T-helper 1 cell treated with Interleukin-12 subunit alpha and Interleukin-12 subunit beta and Interleukin-4 antibody, amounts not matched to agents 30 μg/mL and 1 μg/mL, for 36 hours (primary cell): ENCODE measurements around the gene SEL1L3.

Source experiments
- H3K27ac Mint-ChIP-seq: one replicate; pipeline ENCODE4 v1.8.0; 2021; ENCODE audit warnings: mild to moderate bottlenecking, mixed read lengths
- H3K27me3 Mint-ChIP-seq: one replicate; pipeline ENCODE4 v1.8.0; 2021; ENCODE audit warnings: low read depth, mixed read lengths
- H3K36me3 Mint-ChIP-seq: one replicate; pipeline ENCODE4 v1.8.0; 2021; ENCODE audit warnings: low read depth, mixed read lengths
- H3K4me1 Mint-ChIP-seq: one replicate; pipeline ENCODE4 v1.8.0; 2021; ENCODE audit warnings: low read depth, mixed read lengths
- H3K4me3 Mint-ChIP-seq: one replicate; pipeline ENCODE4 v1.8.0; 2021; ENCODE audit warnings: mild to moderate bottlenecking, moderate library complexity, mixed read lengths
- H3K9me3 Mint-ChIP-seq: one replicate; pipeline ENCODE4 v1.8.0; 2021; ENCODE audit warnings: mixed read lengths

SEL1L3 gene

DNA sequence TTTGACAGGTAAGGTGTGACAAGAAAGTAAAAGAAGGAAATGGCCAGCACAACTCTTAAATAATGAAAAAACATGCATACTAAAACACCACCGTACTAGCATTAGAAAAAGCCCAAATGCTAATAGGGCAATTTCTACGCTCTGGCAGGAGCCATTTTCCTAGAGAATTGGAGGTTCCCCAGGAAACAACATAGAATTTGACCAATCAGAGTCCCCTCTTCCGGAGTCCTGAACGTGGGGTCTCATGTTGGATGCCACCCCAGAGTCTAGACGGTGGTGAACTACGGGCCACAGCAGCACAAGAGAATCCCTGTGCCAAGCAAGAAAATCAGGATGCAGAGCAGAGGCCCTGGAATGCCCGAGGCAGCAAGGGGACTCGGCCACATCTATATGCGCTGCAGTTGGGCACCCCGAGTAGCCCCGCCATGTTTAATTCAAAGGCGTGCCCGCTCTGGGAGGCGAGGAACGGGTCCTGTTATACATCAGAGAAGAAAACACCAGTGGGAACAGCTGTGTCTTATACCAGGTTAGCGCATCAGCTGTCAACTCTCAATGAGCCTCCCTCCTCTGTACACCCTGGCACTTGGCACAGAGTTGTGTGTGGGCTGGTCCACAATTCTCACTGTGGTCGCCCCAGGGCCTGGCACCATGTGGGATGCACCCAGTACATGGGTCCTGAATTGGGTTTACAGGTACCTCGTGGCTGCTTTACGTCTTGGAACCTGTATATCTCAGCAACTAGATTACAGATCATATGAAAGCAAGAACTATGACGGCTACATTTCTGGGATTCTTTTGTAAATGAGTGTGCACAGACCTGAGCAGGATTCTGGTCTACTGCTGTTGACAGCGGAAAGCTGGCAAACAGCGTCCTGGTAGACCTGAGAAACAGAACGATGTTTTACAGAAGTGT is 52.1 kb downstream of the SEL1L3 start:
- H3K4me1 Mint-ChIP-seq = no peaks in the 10 kb centered on the region
- no peak overlapping the region for H3K27ac Mint-ChIP-seq
- H3K27me3 Mint-ChIP-seq = no peaks in the 10 kb centered on the region
- no peaks in the 10 kb centered on the region for H3K9me3 Mint-ChIP-seq
- no peak overlapping the region for H3K4me3 Mint-ChIP-seq
- peaks cover 21% of the 10 kb centered on the region for H3K36me3 Mint-ChIP-seq

DNA sequence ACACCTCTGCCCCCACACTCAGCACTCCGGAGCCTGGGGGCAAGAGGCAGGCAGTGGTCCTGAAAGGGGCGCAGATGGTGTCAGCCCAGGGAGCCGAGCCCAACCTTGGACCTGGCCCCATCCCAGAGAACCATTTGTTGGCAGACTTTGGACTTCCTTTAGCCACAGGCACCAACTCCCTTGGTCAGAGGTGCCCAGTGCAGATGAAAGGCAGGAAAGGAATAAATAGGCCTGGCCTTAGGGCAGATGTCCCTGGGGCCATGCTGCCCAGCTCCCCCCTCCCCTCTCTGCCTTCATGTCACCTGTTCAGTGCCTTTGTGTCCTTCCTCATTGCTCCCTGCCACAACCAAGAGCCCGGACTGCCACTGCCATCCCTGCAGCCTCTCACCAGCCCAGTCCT is 52.8 kb downstream of the SEL1L3 start:
- Mint-ChIP-seq H3K36me3 (peaks cover 21% of the 10 kb centered on the region), H3K27ac (no peak overlapping the region), H3K4me3 (no peak overlapping the region), H3K4me1 (no peaks in the 10 kb centered on the region), H3K27me3 (no peaks in the 10 kb centered on the region), H3K9me3 (no peaks in the 10 kb centered on the region)

GRCh38 chr4:25807102-25807728 is 55.6 kb downstream of the SEL1L3 start:
- no peak overlapping the region for H3K4me3 Mint-ChIP-seq
- H3K9me3 Mint-ChIP-seq = no peaks in the 10 kb centered on the region
- H3K27ac Mint-ChIP-seq = no peak overlapping the region
- no peaks in the 10 kb centered on the region for H3K27me3 Mint-ChIP-seq
- peaks cover under 1% of the 10 kb centered on the region for H3K4me1 Mint-ChIP-seq
- H3K36me3 Mint-ChIP-seq = peaks cover 20% of the 10 kb centered on the region

- Mint-ChIP-seq H3K4me3 (no peak overlapping the region), H3K36me3 (peaks cover 20% of the 10 kb centered on the region), H3K27me3 (no peaks in the 10 kb centered on the region), H3K4me1 (peaks cover 2% of the 10 kb centered on the region), H3K27ac (no peak overlapping the region), H3K9me3 (no peaks in the 10 kb centered on the region)
Observed at GRCh38 chr4:25805255-25805860, 57.4 kb downstream of the SEL1L3 start.

DNA sequence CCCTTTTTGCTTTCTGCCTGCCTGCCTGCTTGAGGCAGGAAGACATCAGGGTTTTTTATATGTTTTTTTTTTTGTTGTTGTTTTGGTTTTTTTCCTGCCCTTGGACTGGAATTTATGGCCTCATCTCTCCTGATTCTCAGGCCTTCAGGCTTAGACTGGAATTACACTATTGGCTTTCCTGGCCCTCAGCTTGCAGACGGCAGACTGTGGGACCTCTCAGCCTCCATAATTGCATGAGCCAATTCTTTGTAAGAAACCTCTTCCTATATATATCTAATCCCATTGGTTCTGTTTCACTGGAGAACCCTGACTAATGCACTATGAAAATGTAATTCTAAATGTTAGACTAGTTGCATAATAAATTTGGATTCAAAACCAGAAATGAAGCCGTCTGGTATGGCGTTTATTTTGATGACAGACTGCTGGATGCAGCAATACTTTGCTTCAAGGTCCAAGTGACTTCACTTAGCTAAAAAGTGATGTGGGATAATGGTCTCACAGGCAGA is 59.0 kb downstream of the SEL1L3 start:
- Mint-ChIP-seq H3K9me3 (no peaks in the 10 kb centered on the region), H3K27me3 (no peaks in the 10 kb centered on the region), H3K27ac (no peak overlapping the region), H3K36me3 (peaks cover 30% of the 10 kb centered on the region), H3K4me3 (no peak overlapping the region), H3K4me1 (peaks cover 2% of the 10 kb centered on the region)

DNA sequence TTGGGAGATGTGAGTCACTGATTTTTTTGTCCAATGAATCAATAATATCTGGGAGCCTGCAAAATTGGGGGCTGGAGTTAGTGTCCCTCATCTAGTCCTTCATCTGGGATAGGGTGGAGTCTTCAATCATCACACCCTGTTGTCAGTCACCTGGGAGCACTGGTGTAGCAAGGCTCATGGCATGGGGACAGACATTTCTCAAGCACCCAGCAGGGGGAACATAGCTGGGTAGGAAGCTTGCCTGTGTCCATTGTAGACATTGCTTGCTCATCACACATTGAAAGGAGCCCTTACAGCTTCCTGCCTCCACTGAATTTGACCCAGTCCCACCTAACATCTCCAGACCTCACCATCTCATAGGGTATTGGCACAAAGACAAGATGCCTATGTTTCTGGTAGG is 61.2 kb downstream of the SEL1L3 start:
- Mint-ChIP-seq H3K36me3 (peaks cover 36% of the 10 kb centered on the region), H3K4me3 (no peak overlapping the region)

DNA sequence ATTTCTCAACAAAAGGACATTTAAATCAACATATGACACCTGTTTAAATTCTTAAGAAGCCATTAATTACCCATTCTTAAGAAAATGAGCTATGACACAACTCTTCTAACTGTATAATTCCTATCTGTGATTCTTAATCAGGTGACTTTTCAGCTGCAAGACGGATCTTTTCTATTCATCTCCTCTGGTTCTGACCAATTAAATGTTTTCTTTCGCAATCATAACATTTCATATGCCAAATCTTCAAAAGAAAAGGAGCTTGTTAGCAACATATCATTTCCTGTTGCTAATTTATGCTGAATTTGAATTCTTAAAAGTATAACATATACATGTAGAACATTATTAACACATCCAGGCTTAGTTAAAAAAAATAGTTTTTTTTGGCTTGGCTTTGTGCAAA is 62.5 kb downstream of the SEL1L3 start:
- H3K27ac Mint-ChIP-seq = no peak overlapping the region
- no peaks in the 10 kb centered on the region for H3K27me3 Mint-ChIP-seq
- peaks cover 2% of the 10 kb centered on the region for H3K4me1 Mint-ChIP-seq
- H3K36me3 Mint-ChIP-seq = peaks cover 40% of the 10 kb centered on the region
- H3K4me3 Mint-ChIP-seq = no peak overlapping the region
- no peaks in the 10 kb centered on the region for H3K9me3 Mint-ChIP-seq

More for the DNA sequence above, 61.2 kb downstream of the SEL1L3 start:
- H3K4me1 Mint-ChIP-seq = peaks cover 2% of the 10 kb centered on the region
- H3K27me3 Mint-ChIP-seq = no peaks in the 10 kb centered on the region
- no peak overlapping the region for H3K27ac Mint-ChIP-seq
- H3K9me3 Mint-ChIP-seq = no peaks in the 10 kb centered on the region

DNA sequence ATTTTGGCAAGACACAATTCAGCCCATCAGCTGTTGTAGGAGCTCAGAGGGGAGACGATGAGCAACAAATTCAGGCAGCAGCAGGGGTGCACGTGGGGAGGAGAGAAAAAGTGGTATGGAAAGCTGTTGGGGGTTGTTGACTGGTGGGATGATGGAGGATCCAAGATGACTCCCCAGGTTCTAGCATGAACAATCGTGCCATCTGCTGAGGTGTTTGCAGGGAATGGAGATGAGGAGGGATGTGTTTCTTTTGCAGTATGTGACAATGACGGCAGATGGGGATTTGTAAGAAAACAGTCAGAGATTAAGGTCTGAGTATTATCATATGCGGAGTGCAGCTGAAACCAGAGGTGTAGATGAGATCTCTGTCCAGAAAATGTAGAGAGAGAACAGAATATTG is 63.3 kb downstream of the SEL1L3 start:
- H3K9me3 Mint-ChIP-seq = no peaks in the 10 kb centered on the region
- no peak overlapping the region for H3K27ac Mint-ChIP-seq
- no peaks in the 10 kb centered on the region for H3K27me3 Mint-ChIP-seq
- no peak overlapping the region for H3K4me3 Mint-ChIP-seq
- peaks cover 45% of the 10 kb centered on the region for H3K36me3 Mint-ChIP-seq
- peaks cover 2% of the 10 kb centered on the region for H3K4me1 Mint-ChIP-seq

DNA sequence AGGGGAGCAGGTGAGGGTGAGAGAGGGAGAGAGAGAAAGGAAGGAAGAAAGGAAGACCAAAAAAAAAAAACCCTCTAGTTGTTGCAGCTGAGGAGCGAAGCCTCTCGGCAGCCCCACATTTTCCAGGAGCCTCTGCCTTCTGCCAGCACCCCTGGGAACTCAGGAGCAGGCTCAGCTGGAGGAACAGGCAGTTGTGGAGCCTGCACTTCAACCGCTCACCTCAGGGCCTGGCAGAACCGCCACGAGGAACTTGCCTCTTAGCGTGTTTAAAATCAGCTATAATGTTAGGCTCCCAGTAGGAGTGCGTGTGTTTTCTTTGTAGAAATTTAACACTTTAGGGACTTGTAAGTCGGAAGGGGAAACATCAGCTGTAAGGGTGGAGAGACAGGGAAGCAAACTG is 65.7 kb downstream of the SEL1L3 start:
- no peak overlapping the region for H3K4me3 Mint-ChIP-seq
- H3K9me3 Mint-ChIP-seq = no peaks in the 10 kb centered on the region
- H3K27me3 Mint-ChIP-seq = no peaks in the 10 kb centered on the region
- no peak overlapping the region for H3K27ac Mint-ChIP-seq
- H3K36me3 Mint-ChIP-seq = peaks cover 48% of the 10 kb centered on the region
- H3K4me1 Mint-ChIP-seq = peaks cover under 1% of the 10 kb centered on the region

DNA sequence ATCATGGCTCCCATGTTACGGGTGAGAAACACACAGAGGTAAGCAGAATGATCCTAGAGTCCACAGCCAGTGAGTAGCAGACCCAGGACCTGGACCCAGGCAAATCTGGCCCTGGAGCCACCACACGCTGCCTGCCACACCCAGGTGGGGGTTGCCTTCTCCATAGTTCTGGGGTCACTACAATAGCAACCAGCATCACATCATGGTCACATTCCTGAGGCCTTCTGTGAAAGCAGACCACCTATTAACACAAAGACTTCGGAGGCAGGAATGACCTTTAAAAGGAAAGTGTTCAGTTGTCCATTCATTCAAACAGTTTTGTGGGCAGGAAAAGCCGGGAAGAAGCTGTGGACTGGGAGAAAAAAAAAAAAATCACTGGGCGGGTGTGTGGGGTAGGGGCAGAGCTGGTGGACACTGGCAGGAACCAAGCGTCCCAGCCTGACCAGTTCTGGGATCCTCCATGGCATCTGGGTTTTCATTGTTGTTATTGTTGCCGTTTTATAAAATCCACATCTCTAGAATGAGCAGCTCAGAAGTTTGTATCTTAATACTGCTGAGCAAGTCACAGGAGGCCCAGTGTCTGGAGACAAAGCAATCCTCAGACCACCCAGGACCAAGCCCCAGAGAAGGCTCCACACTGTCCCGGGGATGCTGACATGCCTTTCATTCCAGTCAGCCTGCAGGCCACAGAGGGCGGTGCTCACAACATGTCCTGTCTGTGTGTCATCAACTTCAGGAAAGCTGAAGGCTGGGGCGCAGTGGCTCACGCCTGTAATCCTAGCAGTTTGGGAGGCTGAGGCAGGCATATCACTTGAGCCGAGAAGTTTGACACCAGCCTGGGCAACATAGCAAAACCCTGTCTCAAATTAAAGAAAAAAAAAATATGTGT is 67.0 kb downstream of the SEL1L3 start:
- H3K4me1 Mint-ChIP-seq = no peaks in the 10 kb centered on the region
- no peaks in the 10 kb centered on the region for H3K9me3 Mint-ChIP-seq
- no peaks in the 10 kb centered on the region for H3K27me3 Mint-ChIP-seq
- no peak overlapping the region for H3K27ac Mint-ChIP-seq
- H3K4me3 Mint-ChIP-seq = no peak overlapping the region
- peaks cover 45% of the 10 kb centered on the region for H3K36me3 Mint-ChIP-seq

DNA sequence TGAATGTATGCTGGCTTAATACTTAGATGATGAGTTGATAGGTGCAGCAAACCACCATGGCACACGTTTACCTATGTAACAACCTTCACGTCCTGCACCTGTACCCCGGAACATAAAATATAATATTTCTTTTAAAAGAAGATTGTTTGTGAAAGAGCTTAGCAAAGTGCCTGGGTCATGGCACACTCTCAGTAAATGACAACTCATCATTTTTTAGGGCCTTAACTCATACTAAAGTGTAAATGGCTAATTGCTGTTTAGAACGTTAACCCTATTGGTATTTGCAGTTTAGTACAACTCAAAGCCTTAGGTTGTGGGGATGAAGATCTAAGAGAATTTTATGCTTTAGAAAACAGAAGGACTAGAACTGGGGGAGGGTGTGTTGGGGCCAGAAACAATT is 67.7 kb downstream of the SEL1L3 start:
- Mint-ChIP-seq H3K27ac (no peak overlapping the region), H3K9me3 (no peaks in the 10 kb centered on the region), H3K4me3 (no peak overlapping the region), H3K4me1 (no peaks in the 10 kb centered on the region), H3K36me3 (peaks cover 46% of the 10 kb centered on the region), H3K27me3 (no peaks in the 10 kb centered on the region)

GRCh38 chr4:25792876-25793275 is 69.9 kb downstream of the SEL1L3 start:
- H3K27me3 Mint-ChIP-seq = no peaks in the 10 kb centered on the region
- no peak overlapping the region for H3K4me3 Mint-ChIP-seq
- no peak overlapping the region for H3K27ac Mint-ChIP-seq
- H3K9me3 Mint-ChIP-seq = no peaks in the 10 kb centered on the region
- peaks cover 45% of the 10 kb centered on the region for H3K36me3 Mint-ChIP-seq
- H3K4me1 Mint-ChIP-seq = no peaks in the 10 kb centered on the region

DNA sequence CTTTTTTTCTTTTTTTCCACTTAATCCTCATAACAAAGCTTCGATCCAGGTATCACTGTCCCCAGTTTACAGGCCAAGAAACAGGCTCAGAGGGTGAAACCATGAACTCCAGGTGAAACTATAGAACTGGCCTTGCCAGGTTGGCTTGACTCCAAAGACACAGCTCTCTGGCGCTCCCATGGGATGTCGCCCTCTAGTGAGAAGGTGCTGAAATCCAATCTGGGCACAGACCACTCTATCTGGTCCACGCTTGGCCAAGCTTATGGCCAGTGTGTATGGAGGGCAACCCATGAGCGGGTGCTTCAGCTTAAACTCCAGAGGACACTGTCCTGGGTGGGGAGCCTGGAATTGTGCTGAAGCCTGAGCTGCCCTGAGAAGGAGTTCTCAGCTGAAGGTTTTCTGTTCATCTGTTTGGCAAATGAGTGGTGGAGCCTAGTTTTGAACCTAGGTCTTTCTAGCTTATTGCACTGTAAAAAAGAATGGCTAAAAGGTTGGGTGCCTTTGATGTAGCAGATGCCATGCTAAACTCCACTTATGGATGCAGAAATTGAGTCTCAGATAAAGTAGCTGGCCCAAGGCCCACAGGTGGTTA is 70.5 kb downstream of the SEL1L3 start:
- Mint-ChIP-seq H3K27me3 (no peaks in the 10 kb centered on the region), H3K36me3 (peaks cover 45% of the 10 kb centered on the region), H3K9me3 (no peaks in the 10 kb centered on the region), H3K4me1 (no peaks in the 10 kb centered on the region), H3K27ac (no peak overlapping the region), H3K4me3 (no peak overlapping the region)

DNA sequence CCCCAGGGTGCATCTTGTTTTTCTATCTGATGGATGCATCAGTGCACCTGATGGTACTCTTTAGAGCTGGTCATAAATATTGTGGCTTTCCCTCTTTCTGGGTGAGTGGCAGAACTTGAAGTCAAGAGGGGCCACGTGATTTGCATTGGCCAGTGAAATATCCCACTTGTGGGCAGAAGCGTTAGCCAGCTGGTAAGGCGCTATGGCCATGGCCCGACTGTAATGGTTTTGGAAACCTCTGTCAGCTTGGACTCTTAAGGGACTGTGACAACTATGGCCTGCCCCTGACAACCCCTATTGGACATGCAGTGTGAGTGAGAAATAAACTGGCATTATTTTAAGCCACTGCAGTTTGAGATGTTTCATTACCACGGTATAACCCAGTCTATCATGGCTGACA is 72.8 kb downstream of the SEL1L3 start:
- no peaks in the 10 kb centered on the region for H3K4me1 Mint-ChIP-seq
- no peak overlapping the region for H3K4me3 Mint-ChIP-seq
- H3K36me3 Mint-ChIP-seq = peaks cover 40% of the 10 kb centered on the region
- no peak overlapping the region for H3K27ac Mint-ChIP-seq
- H3K9me3 Mint-ChIP-seq = no peaks in the 10 kb centered on the region
- H3K27me3 Mint-ChIP-seq = no peaks in the 10 kb centered on the region
